ENCODE measurements around the gene AFF3. TPM values are rescaled to one million over a fixed set of nuclear protein-coding genes. Genes with fewer than 3 reads are reported as not detected.

Gene AFF3
- total and polyA plus RNA-seq, 4 experiments from 2014 or later: 0.63 to 4.6 (median 3.6) TPM

- Mint-ChIP-seq H3K27ac (no peak overlapping the region), H3K9me3 (peaks cover 0 to 4% (median 0%) of the 10 kb centered on the region in 8 donors), H3K4me3 (no peak overlapping the region), H3K27me3 (no peaks in the 10 kb centered on the region), H3K36me3 (no peaks in the 10 kb centered on the region), H3K4me1 (no peaks in the 10 kb centered on the region)
- Histone ChIP-seq H3K27me3 (ENCODE audit: insufficient read depth, low read length) (no peaks in the 10 kb centered on the region), H3K36me3 (ENCODE audit: insufficient read depth, low read length) (no peaks in the 10 kb centered on the region), H3K27ac (ENCODE audit: low read depth, low read length) (no peak overlapping the region), H3K4me1 (ENCODE audit: insufficient read depth, low read length) (no peaks in the 10 kb centered on the region), H3K4me3 (ENCODE audit: low read length in 2 of 2) (no peak overlapping the region), H3K9me3 (ENCODE audit: control insufficient read depth in 1 of 2, low read length in 2 of 2) (no peaks in the 10 kb centered on the region)
- intact Hi-C loops (cut with micrococcal nuclease): no loop called here
- POLR2A ChIA-PET (ENCODE audit: partially characterized antibody): no interaction called here
- CTCF ChIA-PET (ENCODE audit: partially characterized antibody): no interaction called here
- no peak for DNase-seq
These were observed 308.7 kb downstream of the AFF3 start for GRCh38 chr2:99833586-99834201.

- Histone ChIP-seq H3K4me1 (ENCODE audit: insufficient read depth, low read length) (no peaks in the 10 kb centered on the region), H3K36me3 (ENCODE audit: insufficient read depth, low read length) (no peaks in the 10 kb centered on the region), H3K27ac (ENCODE audit: low read depth, low read length) (no peak overlapping the region), H3K9me3 (ENCODE audit: control insufficient read depth in 1 of 2, low read length in 2 of 2) (no peaks in the 10 kb centered on the region), H3K4me3 (ENCODE audit: low read length in 2 of 2) (no peak overlapping the region), H3K27me3 (ENCODE audit: insufficient read depth, low read length) (no peaks in the 10 kb centered on the region)
- ChIA-PET CTCF (ENCODE audit: partially characterized antibody) (no interaction called here), POLR2A (ENCODE audit: partially characterized antibody) (no interaction called here)
- intact Hi-C loops (cut with micrococcal nuclease): no loop called here
- Mint-ChIP-seq H3K4me3 (no peak overlapping the region), H3K36me3 (no peaks in the 10 kb centered on the region), H3K4me1 (no peaks in the 10 kb centered on the region), H3K9me3 (peaks cover 0 to 4% (median 0%) of the 10 kb centered on the region in 8 donors), H3K27me3 (no peaks in the 10 kb centered on the region), H3K27ac (no peak overlapping the region)
- no peak for DNase-seq
These were observed 309.5 kb downstream of the AFF3 start for GRCh38 chr2:99832926-99833325.

- H3K27ac ChIP-seq (ENCODE audit: low read depth, low read length): no peak overlapping the region
- Mint-ChIP-seq H3K4me1 (no peaks in the 10 kb centered on the region), H3K36me3 (no peaks in the 10 kb centered on the region), H3K27me3 (no peaks in the 10 kb centered on the region), H3K4me3 (no peak overlapping the region), H3K27ac (no peak overlapping the region), H3K9me3 (peaks cover 0 to 4% (median 0%) of the 10 kb centered on the region in 8 donors)
- H3K4me1 ChIP-seq (ENCODE audit: insufficient read depth, low read length): no peaks in the 10 kb centered on the region
- DNase-seq: no peak
- ChIA-PET CTCF (ENCODE audit: partially characterized antibody) (no interaction called here), POLR2A (ENCODE audit: partially characterized antibody) (no interaction called here)
- no peaks in the 10 kb centered on the region for H3K36me3 ChIP-seq (ENCODE audit: insufficient read depth, low read length)
- intact Hi-C loops (cut with micrococcal nuclease): no loop called here
- H3K9me3 ChIP-seq (ENCODE audit: control insufficient read depth in 1 of 2, low read length in 2 of 2): no peaks in the 10 kb centered on the region
- no peaks in the 10 kb centered on the region for H3K27me3 ChIP-seq (ENCODE audit: insufficient read depth, low read length)
- H3K4me3 ChIP-seq (ENCODE audit: low read length in 2 of 2): no peak overlapping the region
These were observed 310.6 kb downstream of the AFF3 start for GRCh38 chr2:99831772-99832171.

GRCh38 chr2:99827296-99827999 is 314.9 kb downstream of the AFF3 start:
- Mint-ChIP-seq H3K27ac (peak overlapping the region in 1 of 7 donors; percentile 42), H3K4me3 (peak overlapping the region in 1 of 8 donors; percentile 5), H3K9me3 (peaks cover 0 to 4% (median 0%) of the 10 kb centered on the region in 8 donors), H3K4me1 (no peaks in the 10 kb centered on the region), H3K36me3 (no peaks in the 10 kb centered on the region), H3K27me3 (peaks cover 0 to 2% of the 10 kb centered on the region in 2 donors)
- Histone ChIP-seq H3K4me3 (ENCODE audit: low read length in 2 of 2) (no peak overlapping the region), H3K4me1 (ENCODE audit: insufficient read depth, low read length) (no peaks in the 10 kb centered on the region), H3K9me3 (ENCODE audit: control insufficient read depth in 1 of 2, low read length in 2 of 2) (no peaks in the 10 kb centered on the region), H3K36me3 (ENCODE audit: insufficient read depth, low read length) (no peaks in the 10 kb centered on the region), H3K27me3 (ENCODE audit: insufficient read depth, low read length) (no peaks in the 10 kb centered on the region), H3K27ac (ENCODE audit: low read depth, low read length) (no peak overlapping the region)
- ChIA-PET POLR2A (ENCODE audit: partially characterized antibody) (no interaction called here), CTCF (ENCODE audit: partially characterized antibody) (no interaction called here)
- intact Hi-C loops (cut with micrococcal nuclease): no loop called here
- DNase-seq: no peak

GRCh38 chr2:99825630-99826029 is 316.8 kb downstream of the AFF3 start:
- Mint-ChIP-seq H3K27me3 (peaks cover 0 to 2% of the 10 kb centered on the region in 2 donors), H3K4me1 (no peaks in the 10 kb centered on the region), H3K9me3 (peaks cover 0 to 4% (median 0%) of the 10 kb centered on the region in 8 donors), H3K4me3 (no peak overlapping the region), H3K36me3 (no peaks in the 10 kb centered on the region), H3K27ac (peak overlapping the region in 1 of 7 donors; percentile 13)
- Histone ChIP-seq H3K27me3 (ENCODE audit: insufficient read depth, low read length) (no peaks in the 10 kb centered on the region), H3K27ac (ENCODE audit: low read depth, low read length) (no peak overlapping the region), H3K36me3 (ENCODE audit: insufficient read depth, low read length) (no peaks in the 10 kb centered on the region), H3K4me1 (ENCODE audit: insufficient read depth, low read length) (no peaks in the 10 kb centered on the region), H3K9me3 (ENCODE audit: control insufficient read depth in 1 of 2, low read length in 2 of 2) (no peaks in the 10 kb centered on the region), H3K4me3 (ENCODE audit: low read length in 2 of 2) (no peak overlapping the region)
- POLR2A ChIA-PET (ENCODE audit: partially characterized antibody): no interaction called here
- no peak for DNase-seq
- intact Hi-C loops (cut with micrococcal nuclease): no loop called here
- CTCF ChIA-PET (ENCODE audit: partially characterized antibody): no interaction called here

- POLR2A ChIA-PET (ENCODE audit: partially characterized antibody): no interaction called here
- H3K27ac Mint-ChIP-seq: no peak overlapping the region
- intact Hi-C loops (cut with micrococcal nuclease): no loop called here
These were observed 317.6 kb downstream of the AFF3 start for GRCh38 chr2:99824758-99825157.

GRCh38 chr2:99822474-99823207 is 319.7 kb downstream of the AFF3 start:
- Mint-ChIP-seq H3K9me3 (no peaks in the 10 kb centered on the region), H3K27ac (no peak overlapping the region), H3K27me3 (peaks cover 0 to 2% of the 10 kb centered on the region in 2 donors), H3K36me3 (no peaks in the 10 kb centered on the region), H3K4me3 (no peak overlapping the region), H3K4me1 (no peaks in the 10 kb centered on the region)
- no peaks in the 10 kb centered on the region for H3K4me1 ChIP-seq (ENCODE audit: insufficient read depth, low read length)
- H3K36me3 ChIP-seq (ENCODE audit: insufficient read depth, low read length): no peaks in the 10 kb centered on the region
- intact Hi-C loops (cut with micrococcal nuclease): no loop called here
- H3K4me3 ChIP-seq (ENCODE audit: low read length in 2 of 2): no peak overlapping the region
- no peak for DNase-seq
- ChIA-PET POLR2A (ENCODE audit: partially characterized antibody) (no interaction called here), CTCF (ENCODE audit: partially characterized antibody) (no interaction called here)
- H3K9me3 ChIP-seq (ENCODE audit: control insufficient read depth in 1 of 2, low read length in 2 of 2): no peaks in the 10 kb centered on the region
- no peak overlapping the region for H3K27ac ChIP-seq (ENCODE audit: low read depth, low read length)
- no peaks in the 10 kb centered on the region for H3K27me3 ChIP-seq (ENCODE audit: insufficient read depth, low read length)

More at GRCh38 chr2:99824758-99825157, 317.6 kb downstream of the AFF3 start:
- no peak for DNase-seq
- CTCF ChIA-PET (ENCODE audit: partially characterized antibody): no interaction called here
- no peak overlapping the region for H3K4me3 Mint-ChIP-seq
- no peaks in the 10 kb centered on the region for H3K27me3 ChIP-seq (ENCODE audit: insufficient read depth, low read length)
- peaks cover 0 to 2% of the 10 kb centered on the region in 2 donors for H3K27me3 Mint-ChIP-seq
- no peak overlapping the region for H3K27ac ChIP-seq (ENCODE audit: low read depth, low read length)
- no peaks in the 10 kb centered on the region for H3K4me1 ChIP-seq (ENCODE audit: insufficient read depth, low read length)
- H3K36me3 Mint-ChIP-seq: no peaks in the 10 kb centered on the region
- H3K36me3 ChIP-seq (ENCODE audit: insufficient read depth, low read length): no peaks in the 10 kb centered on the region
- H3K4me3 ChIP-seq (ENCODE audit: low read length in 2 of 2): no peak overlapping the region
- H3K9me3 Mint-ChIP-seq: peaks cover 0 to 4% (median 0%) of the 10 kb centered on the region in 8 donors
- H3K9me3 ChIP-seq (ENCODE audit: control insufficient read depth in 1 of 2, low read length in 2 of 2): no peaks in the 10 kb centered on the region
- H3K4me1 Mint-ChIP-seq: no peaks in the 10 kb centered on the region

Data from CD4-positive, alpha-beta memory T cell (primary cell).